Gastroesophageal sphincter (tissue), 4 donors: ENCODE data around the gene COL15A1. TPM values are rescaled to one million over a fixed set of nuclear protein-coding genes. Genes with fewer than 3 reads are reported as not detected.

Experiments used
- ATAC-seq: fragments of 150-250 bp; one replicate; pipeline ENCODE4 v1.9.1; 2016; ENCODE audit warnings: mild to moderate bottlenecking, moderate library complexity
- H3K27ac ChIP-seq, 4 donors: fragments of 200-600 bp; sonication (generic) in 3 of 4; 1 replicate in 3 of 4; 2 replicates in 1 of 4; pipeline ENCODE4 v1.5.1; 2016 to 2019
- H3K27me3 ChIP-seq: fragments of 200-600 bp; sonication (generic); one replicate; pipeline ENCODE4 v1.5.1; 2019
- H3K36me3 ChIP-seq, 2 donors: fragments of 200-600 bp; sonication (generic); one replicate each; pipeline ENCODE4 v1.5.1; 2019; ENCODE audit warnings: control low read depth in 1 of 2
- H3K4me1 ChIP-seq, 3 donors: fragments of 200-600 bp; sonication (generic); 1 replicate in 2 of 3; 2 replicates in 1 of 3; pipeline ENCODE4 v1.5.1; 2016 to 2019; ENCODE audit warnings: control low read depth in 2 of 3
- H3K4me3 ChIP-seq, 2 donors: fragments of 200-600 bp; sonication (generic); one replicate each; pipeline ENCODE4 v1.5.1; 2019; ENCODE audit warnings: mild to moderate bottlenecking in 1 of 2, moderate library complexity in 1 of 2
- H3K9me3 ChIP-seq, 3 donors: fragments of 200-600 bp; sonication (generic); one replicate each; pipeline ENCODE4 v1.5.1; 2017 to 2019; ENCODE audit warnings: control low read depth in 2 of 3
- CTCF ChIP-seq, 4 experiments: fragments of 200-600 bp in 2 of 4; fragments of 450-650 bp in 2 of 4; sonication (generic) in 1 of 4; IDR thresholded peaks; one replicate each; pipeline ENCODE4 v1.5.1; 2017 to 2019; ENCODE audit warnings: antibody characterized with exemption in 4 of 4, mild to moderate bottlenecking in 2 of 4, moderate library complexity in 2 of 4
- EP300 ChIP-seq: sonication (generic); formaldehyde crosslinking; IDR thresholded peaks from one replicate; pipeline ENCODE4 v1.6.1; 2017; ENCODE audit warnings: antibody characterized with exemption, mild to moderate bottlenecking
- POLR2A ChIP-seq, 2 donors: fragments of 450-650 bp; IDR thresholded peaks; one replicate each; pipeline ENCODE4 v1.6.1; 2017; ENCODE audit warnings: antibody characterized with exemption in 2 of 2, mild to moderate bottlenecking in 2 of 2, moderate library complexity in 1 of 2
- POLR2AphosphoS5 ChIP-seq: sonication (generic); formaldehyde crosslinking; IDR thresholded peaks from one replicate; pipeline ENCODE4 v1.6.1; 2017; ENCODE audit warnings: antibody characterized with exemption
- WGBS, 2 donors: methylation state at CpG; one replicate each; pipeline ENCODE4 v1.1.5; 2018; ENCODE audit warnings: low coverage in 1 of 2; 5-methylcytosine and 5-hydroxymethylcytosine counted together
- total RNA-seq, 4 donors: library from RNA; depleted of rRNA; stranded (reverse); fragments of >200 nt; gene quantifications; one replicate each; pipeline ENCODE4 v1.1.0, GENCODE V29; 2016

Gene COL15A1
- total RNA-seq, 4 donors from 2014 or later, result 80.5 to 256 (median 97.2) TPM

- Histone ChIP-seq H3K27me3 (no peaks in the 10 kb centered on the region), H3K9me3 (no peaks in the 10 kb centered on the region), H3K27ac (peak overlapping the region; percentile 51 to 80 (median 76)), H3K4me3 (no peak overlapping the region), H3K4me1 (peaks cover 3 to 69% (median 8%) of the 10 kb centered on the region in 3 donors), H3K36me3 (peaks cover 0 to 39% of the 10 kb centered on the region in 2 donors)
- WGBS, 2 donors, result 45 to 53% methylated on average over 4 to 8 of the region's 18 CpGs
- peak in 2 of 4 experiments; percentile 17 to 26 for TF ChIP-seq CTCF (IDR thresholded peaks at IDR 0.05)
- TF ChIP-seq POLR2AphosphoS5, result peak; percentile 12
- TF ChIP-seq EP300, result no peak
- ATAC-seq, result peak; percentile 18
These were observed 43.4 kb downstream of the COL15A1 start for GRCh38 chr9:98986866-98987651.

- peaks cover 3 to 78% (median 17%) of the 10 kb centered on the region in 3 donors for H3K4me1 ChIP-seq
- H3K27ac ChIP-seq, result peak overlapping the region in 3 of 4 donors; percentile 48 to 80 (median 73)
- no peaks in the 10 kb centered on the region for H3K27me3 ChIP-seq
- ATAC-seq, result peak; percentile 89
- H3K4me3 ChIP-seq, result no peak overlapping the region
- no peaks in the 10 kb centered on the region for H3K9me3 ChIP-seq
- peak; percentile 55 for TF ChIP-seq POLR2AphosphoS5
- TF ChIP-seq POLR2A (IDR thresholded peaks at IDR 0.05), result no peak
- no peak for TF ChIP-seq CTCF (IDR thresholded peaks at IDR 0.05)
- TF ChIP-seq EP300, result no peak
- peaks cover 0 to 47% of the 10 kb centered on the region in 2 donors for H3K36me3 ChIP-seq
- 50 to 58% methylated on average over 3 to 6 of the region's 13 CpGs for WGBS, 2 donors
These were observed 45.6 kb downstream of the COL15A1 start for GRCh38 chr9:98989036-98990000.

- Histone ChIP-seq H3K27ac (peak overlapping the region in 3 of 4 donors; percentile 34 to 80 (median 48)), H3K4me3 (no peak overlapping the region), H3K4me1 (peaks cover 10 to 82% (median 24%) of the 10 kb centered on the region in 3 donors), H3K27me3 (no peaks in the 10 kb centered on the region), H3K36me3 (peaks cover 0 to 47% of the 10 kb centered on the region in 2 donors), H3K9me3 (no peaks in the 10 kb centered on the region)
- 87 to 88% methylated on average over 3 to 6 of the region's 8 CpGs for WGBS, 2 donors
- no peak for ATAC-seq
- TF ChIP-seq CTCF (IDR thresholded peaks at IDR 0.05) (no peak), POLR2AphosphoS5 (no peak), POLR2A (IDR thresholded peaks at IDR 0.05) (no peak), EP300 (no peak)
These were observed 46.6 kb downstream of the COL15A1 start for GRCh38 chr9:98990181-98990870.

GRCh38 chr9:98992107-98992884 is 48.6 kb downstream of the COL15A1 start:
- peak overlapping the region in 2 of 4 donors; percentile 85 to 88 for H3K27ac ChIP-seq
- H3K27me3 ChIP-seq, result no peaks in the 10 kb centered on the region
- no peak for ATAC-seq
- WGBS, 2 donors, result 100% methylated on average over 3 of the region's 33 CpGs; no CpG with 5 or more reads in 1 of the 2 donors
- peaks cover 13 to 81% (median 24%) of the 10 kb centered on the region in 3 donors for H3K4me1 ChIP-seq
- TF ChIP-seq CTCF (IDR thresholded peaks at IDR 0.05) (no peak), EP300 (no peak), POLR2AphosphoS5 (no peak), POLR2A (IDR thresholded peaks at IDR 0.05) (no peak)
- H3K9me3 ChIP-seq, result no peaks in the 10 kb centered on the region
- peaks cover 0 to 40% of the 10 kb centered on the region in 2 donors for H3K36me3 ChIP-seq
- H3K4me3 ChIP-seq, result no peak overlapping the region
